NCI-H146 treated with DMSO at 0.1 percent for 48 hours (cell line): Measurements from ENCODE around the gene PDIA3.
"Not testable (repeated sequence)": the region's sequence is repeated elsewhere in the genome, so short reads cannot be mapped to it uniquely, and the experiment has no call there.

Experiments used
- DNase-seq: peaks from one replicate; lab custom pipeline; 2025; ENCODE audit not compliant: unreplicated experiment; lab: John Stamatoyannopoulos, UW

PDIA3 gene

GRCh38 chr15:43776101-43776717, 30.0 kb downstream of the PDIA3 start:
- peak; percentile 27 for DNase-seq

DNA sequence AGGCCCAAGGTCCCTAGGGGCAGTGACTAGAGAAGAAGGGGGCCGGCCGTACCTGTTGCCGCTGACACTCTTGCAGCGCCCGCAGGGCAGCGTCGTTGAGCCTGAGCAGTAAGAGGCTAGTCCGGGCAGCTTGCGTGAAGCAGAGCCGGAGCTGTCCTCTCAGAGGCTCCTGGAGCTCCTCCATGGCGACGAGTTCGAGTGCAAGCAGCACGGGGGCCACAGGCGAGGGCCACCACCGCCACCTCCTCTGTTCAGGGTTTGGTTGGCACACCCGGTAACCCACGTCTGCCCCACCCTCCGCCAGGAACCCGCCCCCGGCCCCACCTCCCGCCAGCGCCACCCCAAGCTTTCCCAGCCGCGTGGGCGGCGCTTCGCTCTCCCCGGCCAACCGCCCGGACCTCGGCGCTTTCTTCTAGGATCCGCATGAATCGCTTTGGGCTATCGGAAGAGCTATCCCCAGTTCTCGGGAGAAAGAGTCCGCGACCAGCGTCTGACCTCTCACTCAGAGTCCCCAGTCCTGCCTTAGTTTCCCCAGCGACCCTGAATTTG, 30.6 kb downstream of the PDIA3 start, which contains the start of gene ELL3:
Gene ELL3 (minus strand): TSS at position 249 of the 549 bp plus-strand sequence. CDS start 65 bp downstream, at position 184.
- peak; percentile 56 for DNase-seq

- peak; percentile 56 for DNase-seq
Observed at GRCh38 chr15:43777267-43777914, 31.2 kb downstream of the PDIA3 start.

GRCh38 chr15:43779016-43779415, 32.8 kb downstream of the PDIA3 start:
- no peak for DNase-seq

GRCh38 chr15:43789409-43789808, 43.2 kb downstream of the PDIA3 start:
- DNase-seq: no peak

- DNase-seq: peak; percentile 87
Observed at GRCh38 chr15:43791993-43792760, 45.9 kb downstream of the PDIA3 start, which contains the start of gene SERF2. TSS of gene SERF2 (plus strand) at chr15:43792320. CDS start at chr15:43792377, 57 bp downstream.

DNA sequence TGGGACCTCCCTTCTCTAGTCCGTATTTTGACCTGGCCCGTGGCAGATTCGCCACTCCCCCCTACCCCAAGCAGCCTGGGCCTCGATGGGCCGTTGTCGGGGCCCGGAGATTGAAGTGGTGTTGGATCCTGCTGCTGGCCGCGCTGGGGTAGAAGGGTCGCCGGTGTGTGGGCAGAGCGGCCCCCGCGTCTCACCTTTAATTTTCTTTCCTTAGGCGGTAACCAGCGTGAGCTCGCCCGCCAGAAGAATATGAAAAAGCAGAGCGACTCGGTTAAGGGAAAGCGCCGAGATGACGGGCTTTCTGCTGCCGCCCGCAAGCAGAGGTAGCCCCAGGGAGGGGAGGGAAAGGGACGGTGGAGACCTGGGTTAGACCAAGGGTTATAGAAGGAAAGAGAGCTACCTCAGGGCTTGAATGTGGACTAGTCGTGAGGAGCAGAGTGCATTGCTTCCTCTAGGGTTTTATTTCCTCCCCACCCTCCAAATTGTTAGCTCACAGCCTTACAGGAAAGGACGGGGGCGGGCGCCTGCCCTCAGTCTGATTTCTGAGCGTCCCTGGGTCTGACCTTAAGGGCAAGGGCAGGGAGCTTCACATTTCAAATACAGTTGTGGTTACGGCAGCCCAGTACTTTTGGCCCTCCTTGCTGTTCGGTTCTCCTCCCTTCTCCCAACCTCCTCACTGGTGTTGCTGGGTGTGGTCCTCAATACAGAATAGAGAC, 46.7 kb downstream of the PDIA3 start:
- DNase-seq: no peak

DNA sequence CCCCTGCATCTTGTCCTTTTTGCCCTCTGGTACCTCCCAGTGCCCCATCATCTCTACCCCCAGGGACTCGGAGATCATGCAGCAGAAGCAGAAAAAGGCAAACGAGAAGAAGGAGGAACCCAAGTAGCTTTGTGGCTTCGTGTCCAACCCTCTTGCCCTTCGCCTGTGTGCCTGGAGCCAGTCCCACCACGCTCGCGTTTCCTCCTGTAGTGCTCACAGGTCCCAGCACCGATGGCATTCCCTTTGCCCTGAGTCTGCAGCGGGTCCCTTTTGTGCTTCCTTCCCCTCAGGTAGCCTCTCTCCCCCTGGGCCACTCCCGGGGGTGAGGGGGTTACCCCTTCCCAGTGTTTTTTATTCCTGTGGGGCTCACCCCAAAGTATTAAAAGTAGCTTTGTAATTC, 47.4 kb downstream of the PDIA3 start:
- no peak for DNase-seq

DNA sequence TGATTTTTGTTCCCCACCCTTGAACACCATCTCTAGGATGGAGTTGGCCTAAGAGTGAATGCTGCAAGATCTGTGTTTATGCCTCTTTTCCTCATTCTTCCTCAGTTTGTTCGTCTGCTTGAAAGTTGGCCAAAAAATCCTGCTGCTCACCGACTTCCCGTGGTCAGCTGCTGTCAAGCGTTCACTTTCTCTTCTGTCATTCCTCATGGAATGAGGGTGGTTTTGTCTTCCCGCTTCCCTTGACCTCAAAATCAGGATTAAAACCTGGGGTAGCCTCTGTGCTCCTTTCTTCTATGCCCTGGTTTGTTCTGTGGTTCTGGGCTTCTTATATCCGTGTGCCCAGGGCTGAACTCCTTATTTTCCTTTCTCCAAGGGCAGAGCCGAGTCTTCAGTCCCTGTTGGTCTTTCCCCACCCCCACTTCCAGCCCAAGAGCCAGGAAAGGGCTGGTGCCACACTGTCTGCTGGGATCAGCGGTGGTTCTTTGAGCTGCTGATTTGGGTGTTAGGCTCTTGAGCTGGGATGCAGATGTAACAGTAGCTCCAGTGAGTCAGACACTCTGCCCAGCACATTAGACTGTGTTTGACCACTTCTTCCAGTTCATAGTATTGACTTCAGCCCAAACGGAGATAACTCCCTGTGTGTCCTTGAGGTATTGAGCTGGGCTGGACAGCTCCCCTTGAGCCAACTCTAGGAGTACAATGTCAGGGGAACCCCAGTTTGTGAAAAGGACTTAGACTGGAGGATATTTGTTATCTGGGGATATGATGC, 48.2 kb downstream of the PDIA3 start:
- no peak for DNase-seq

DNA sequence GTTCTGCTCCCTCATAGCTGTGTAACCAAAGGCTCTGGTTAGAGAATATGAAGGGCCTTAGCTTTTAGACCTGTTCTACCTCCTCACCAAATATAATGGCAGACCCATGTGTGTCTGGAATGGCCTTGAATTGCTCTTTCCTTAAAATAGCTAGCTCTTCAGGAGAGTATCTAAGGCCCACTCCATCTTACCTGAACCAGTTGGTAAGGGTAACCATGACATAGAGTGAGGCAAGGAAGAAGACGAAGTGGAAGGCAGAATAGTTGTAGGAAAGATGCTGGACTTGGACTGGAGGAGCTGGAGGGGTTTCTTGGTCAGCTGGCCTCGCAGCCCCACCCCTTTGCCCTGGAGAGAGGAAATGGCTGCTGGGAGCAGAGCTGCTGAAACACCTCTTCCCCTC, 49.0 kb downstream of the PDIA3 start:
- no peak for DNase-seq

DNA sequence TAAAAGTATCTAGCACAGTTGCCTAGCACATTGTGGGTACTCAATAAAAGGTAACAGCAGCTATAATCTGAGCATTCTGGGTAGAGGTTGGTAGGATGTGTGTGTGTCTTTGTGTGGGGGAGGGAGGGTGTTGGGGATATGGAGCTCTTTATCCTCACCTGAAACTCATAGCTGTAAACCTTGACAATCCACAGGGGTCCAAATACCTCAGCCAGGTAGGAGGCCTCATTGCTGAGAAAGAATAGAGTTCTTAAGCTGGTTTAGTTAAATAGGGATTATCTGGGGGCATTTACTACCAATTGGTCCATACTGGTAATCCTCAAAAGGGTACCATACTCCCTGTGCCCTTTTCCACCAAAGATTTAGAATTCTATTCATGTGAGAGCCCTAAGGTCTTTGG, 49.8 kb downstream of the PDIA3 start:
- DNase-seq: no peak

GRCh38 chr15:43796566-43796965, 50.3 kb downstream of the PDIA3 start:
- DNase-seq: no peak

DNA sequence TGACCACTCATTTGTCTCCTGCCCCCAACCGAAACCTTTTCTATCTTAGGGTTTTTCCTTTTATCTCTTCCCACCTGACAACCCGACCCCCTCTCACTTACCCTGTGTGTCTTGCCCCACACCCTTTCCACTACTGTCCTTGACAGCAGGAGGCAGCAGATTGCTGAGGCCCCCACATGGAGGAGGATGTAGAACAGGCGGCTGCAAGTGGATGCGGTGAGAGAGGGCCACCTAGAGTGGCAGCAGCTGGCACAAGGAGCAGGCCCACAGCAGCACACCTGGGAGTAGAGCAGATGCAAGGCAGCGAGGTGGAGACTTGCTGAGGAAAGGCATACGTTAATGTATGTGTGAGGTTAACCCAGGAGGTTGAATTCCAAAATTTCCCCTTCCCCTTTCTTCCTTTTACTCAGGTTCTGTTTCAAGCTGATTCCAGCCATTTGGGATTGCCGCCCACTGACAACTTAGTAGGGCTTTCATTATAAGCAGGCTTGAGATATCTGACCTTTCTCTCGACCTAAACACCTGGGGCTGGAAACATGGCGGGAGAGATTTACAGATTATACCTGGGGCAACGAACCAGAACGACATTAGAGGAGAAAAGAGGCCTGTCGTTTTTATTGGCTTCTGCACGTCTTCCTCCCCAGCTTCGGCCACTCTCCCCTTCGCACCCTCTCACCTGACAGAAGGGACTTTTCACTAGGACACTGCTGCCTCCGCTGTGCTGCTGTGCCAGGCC, 53.1 kb downstream of the PDIA3 start:
- DNase-seq: peak; percentile 68

DNA sequence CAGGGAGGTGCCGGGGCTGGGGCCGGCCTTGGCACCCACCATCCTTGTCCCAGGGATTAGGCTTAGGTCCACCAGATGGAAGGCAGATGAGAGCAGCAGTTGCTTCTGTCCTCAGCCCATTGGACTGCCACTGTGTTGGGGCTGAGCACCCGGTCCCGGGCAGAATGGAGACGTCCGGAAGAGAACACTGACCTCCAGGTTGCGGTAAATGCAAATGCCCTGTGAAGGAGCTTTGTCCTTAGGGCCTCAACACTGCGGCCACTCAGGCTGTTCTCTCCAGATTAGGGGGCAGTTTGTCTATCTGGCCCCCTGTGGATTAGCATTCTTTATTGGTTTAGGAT, 53.7 kb downstream of the PDIA3 start, which contains the start of gene SERINC4:
Gene SERINC4 (minus strand): TSS at position 276 of the 341 bp plus-strand sequence. CDS start 234 bp downstream, at position 42.
- no peak for DNase-seq

DNA sequence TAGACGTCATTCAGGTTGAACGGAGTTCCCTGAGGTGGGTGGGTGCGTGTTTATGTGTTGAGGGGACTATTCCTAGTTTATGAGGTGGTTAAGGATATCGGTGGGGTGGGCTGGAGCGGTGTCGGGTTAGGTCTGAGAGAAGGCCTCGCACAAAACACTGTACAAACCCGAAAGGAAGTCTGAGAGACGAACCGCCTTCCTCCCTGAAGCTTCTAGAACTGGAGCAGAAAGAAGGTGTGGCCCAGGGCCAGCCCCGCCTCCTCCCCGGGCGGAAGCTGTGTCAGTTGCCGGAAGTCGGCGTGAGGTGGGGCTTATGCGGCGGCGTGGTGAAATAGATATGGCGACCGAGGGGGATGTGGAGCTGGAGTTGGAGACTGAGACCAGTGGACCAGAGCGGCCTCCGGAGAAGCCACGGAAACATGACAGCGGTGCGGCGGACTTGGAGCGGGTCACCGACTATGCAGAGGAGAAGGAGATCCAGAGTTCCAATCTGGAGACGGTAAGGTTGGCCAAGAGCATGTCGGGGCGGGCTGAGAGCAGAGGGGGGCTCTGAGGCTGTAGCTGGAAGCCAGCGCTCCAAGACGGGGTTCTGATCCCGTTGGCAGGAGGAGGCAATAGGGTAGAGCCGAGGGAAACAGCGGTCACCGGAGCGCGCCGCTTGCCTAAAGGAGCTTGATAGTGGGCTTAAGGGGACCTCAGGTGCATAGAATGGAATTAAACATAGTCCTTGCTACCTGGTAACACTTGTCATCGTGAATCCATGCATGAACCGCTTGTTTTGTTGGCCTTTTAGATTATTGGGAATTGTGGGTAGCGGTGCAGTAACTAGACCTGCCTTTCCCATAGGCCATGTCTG, 54.3 kb downstream of the PDIA3 start, which contains the start of gene HYPK:
Gene HYPK (plus strand): TSS at position 314 of the 856 bp plus-strand sequence. CDS start 24 bp downstream, at position 338.
- DNase-seq: peak; percentile 26

- DNase-seq: not testable (repeated sequence)
Observed at GRCh38 chr15:43802676-43803075, 56.4 kb downstream of the PDIA3 start.

GRCh38 chr15:43808435-43808950, 62.3 kb downstream of the PDIA3 start:
- no peak for DNase-seq
